Measurements from ENCODE around the gene FHL3. TPM values are rescaled to one million over a fixed set of nuclear protein-coding genes. Genes with fewer than 3 reads are reported as not detected.

FHL3 gene
- total and polyA plus RNA-seq, 9 of the 15 experiments (the other 6 are each of a cell fraction or from before 2014, with no cell fraction given) = 6.1 to 144 (median 34.1) TPM

DNA sequence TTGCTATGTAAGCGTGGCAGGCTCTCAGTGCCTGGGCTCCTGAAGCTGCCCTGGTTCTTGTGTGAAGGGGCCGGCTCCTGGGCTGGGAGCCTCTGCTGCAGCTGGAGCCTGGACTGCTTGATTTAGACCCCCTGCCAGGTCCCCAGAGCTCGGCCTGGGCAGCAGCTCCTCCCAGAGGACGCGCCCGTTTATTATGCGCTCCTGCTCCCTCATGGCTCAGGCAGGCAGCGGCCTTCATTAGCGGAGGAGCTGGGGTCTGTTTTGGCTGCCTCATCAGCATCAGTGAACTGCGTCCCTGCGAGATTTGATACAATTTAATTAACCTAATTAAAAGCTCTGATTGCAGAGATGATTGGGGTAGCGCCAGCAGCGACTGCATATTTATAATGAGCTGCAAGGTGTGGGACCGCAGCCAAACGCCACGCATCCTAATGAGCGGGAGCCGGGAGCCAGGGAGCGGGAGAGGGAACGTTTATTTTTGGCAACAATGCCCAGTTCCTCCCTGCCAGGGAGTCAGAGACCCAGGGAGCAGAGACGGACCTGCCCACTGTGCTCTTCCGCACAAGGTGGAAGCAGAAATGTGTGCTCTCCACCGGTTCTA lies 23.9 kb upstream of the FHL3 start:
- Histone ChIP-seq H3K4me2 (ENCODE audit: insufficient read depth, low read length) (no peak overlapping the region), H3K9ac (ENCODE audit: insufficient read depth in 1 of 2, low read depth in 2 of 2, low read length in 2 of 2) (peak overlapping the region in 1 of 2 experiments; percentile 8; a peak in 1 of 4 replicates), H3K4me1 (replicated peaks in 1 of 2; ENCODE audit: control insufficient read depth in 2 of 2, insufficient read depth in 2 of 2, low read length in 2 of 2) (peaks cover 10 to 34% of the 10 kb centered on the region in 2 experiments; a peak in 4 of 5 replicates), H3K27me3 (ENCODE audit: control insufficient read depth in 2 of 2, insufficient read depth in 2 of 2, low read length in 2 of 2) (no peaks in the 10 kb centered on the region), H3K9me3 (replicated peaks; ENCODE audit: control insufficient read depth, insufficient read depth, low read depth, low read length) (no peaks in the 10 kb centered on the region), H3K9me1 (ENCODE audit: control insufficient read depth, insufficient read depth, low read length) (no peaks in the 10 kb centered on the region), H3K4me3 (no peak overlapping the region), H2AFZ (ENCODE audit: low read depth, low read length) (no peak overlapping the region), H3K79me2 (ENCODE audit: control insufficient read depth, insufficient read depth, low read length) (no peaks in the 10 kb centered on the region), H3K27ac (ENCODE audit: extremely low read depth, low read depth, low read length) (no peak overlapping the region), H3K36me3 (ENCODE audit: control insufficient read depth, insufficient read depth, low read length) (peaks cover 33% of the 10 kb centered on the region), H4K20me1 (replicated peaks; ENCODE audit: control insufficient read depth, insufficient read depth, low read length) (peaks cover 21% of the 10 kb centered on the region)
- FAIRE-seq = no peak
- ChIA-PET POLR2A (interaction anchor here (0.6 to 4.0 kb wide), 7 partner anchors 8 to 380 kb away, joined by 3 to 43 read pairs (median 6); partner anchors contain the start of gene UTP11), CTCF (ENCODE audit: low intra/inter-chr PET ratio) (no interaction called here)
- no TSS peak for BruUV-seq (replicated peaks)
- 58% methylated on average over 23 of the region's 23 CpGs for WGBS (ENCODE audit: insufficient coverage, low coverage, missing lambda C conversion rate)
- peak; percentile 54 for ATAC-seq
- intact Hi-C loops (cut with micrococcal nuclease) (no loop called here), in situ Hi-C loops (cut with MboI) (loop anchor here (25.0 kb wide), 1 partner anchor 558 kb away; no protein-coding TSS in a partner anchor)
- peak; percentile 44 to 58 (median 52) for DNase-seq (ENCODE audit: extremely low read depth in 1 of 4, low spot score in 3 of 4)
- TF ChIP-seq RAD21 (CRISPR knock-in tag; conservative IDR thresholded peaks at IDR 0.05 in 1 of 2, IDR thresholded peaks at IDR 0.05 in 1 of 2) (peak in 1 of 2 experiments; percentile 20; a peak in 1 of 4 replicates), KAT2B (IDR thresholded peaks at IDR 0.05; ENCODE audit: low read depth, low read length) (no peak), ZBTB7A (IDR thresholded peaks at IDR 0.05; ENCODE audit: borderline replicate concordance, control insufficient read depth, low read depth, low read length) (0 out of 2 replicates have a peak, but pooled peaks have one; percentile 7), STAG1 (CRISPR knock-in tag; IDR thresholded peaks at IDR 0.05; ENCODE audit: borderline replicate concordance) (0 out of 2 replicates have a peak, but pooled peaks have one; percentile 6), DMBX1 (CRISPR knock-in tag; IDR thresholded peaks at IDR 0.05; ENCODE audit: borderline replicate concordance) (no peak), RBFOX2 (IDR thresholded peaks at IDR 0.05; ENCODE audit: low read depth, low read length) (peak; percentile 39; the same call in 1 of the 2 replicates), POLR2G (IDR thresholded peaks at IDR 0.05; ENCODE audit: low read depth, low read length) (peak; percentile 74), ATF3 (IDR thresholded peaks at IDR 0.05) (peak; percentile 55), ATF3 (CRISPR knock-in tag; conservative IDR thresholded peaks at IDR 0.05) (no peak), ZBTB33 (CRISPR knock-in tag; IDR thresholded peaks at IDR 0.05) (peak; percentile 100)
- TF ChIP-seq, protein P1, sequence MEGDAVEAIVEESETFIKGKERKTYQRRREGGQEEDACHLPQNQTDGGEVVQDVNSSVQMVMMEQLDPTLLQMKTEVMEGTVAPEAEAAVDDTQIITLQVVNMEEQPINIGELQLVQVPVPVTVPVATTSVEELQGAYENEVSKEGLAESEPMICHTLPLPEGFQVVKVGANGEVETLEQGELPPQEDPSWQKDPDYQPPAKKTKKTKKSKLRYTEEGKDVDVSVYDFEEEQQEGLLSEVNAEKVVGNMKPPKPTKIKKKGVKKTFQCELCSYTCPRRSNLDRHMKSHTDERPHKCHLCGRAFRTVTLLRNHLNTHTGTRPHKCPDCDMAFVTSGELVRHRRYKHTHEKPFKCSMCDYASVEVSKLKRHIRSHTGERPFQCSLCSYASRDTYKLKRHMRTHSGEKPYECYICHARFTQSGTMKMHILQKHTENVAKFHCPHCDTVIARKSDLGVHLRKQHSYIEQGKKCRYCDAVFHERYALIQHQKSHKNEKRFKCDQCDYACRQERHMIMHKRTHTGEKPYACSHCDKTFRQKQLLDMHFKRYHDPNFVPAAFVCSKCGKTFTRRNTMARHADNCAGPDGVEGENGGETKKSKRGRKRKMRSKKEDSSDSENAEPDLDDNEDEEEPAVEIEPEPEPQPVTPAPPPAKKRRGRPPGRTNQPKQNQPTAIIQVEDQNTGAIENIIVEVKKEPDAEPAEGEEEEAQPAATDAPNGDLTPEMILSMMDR (IDR thresholded peaks at IDR 0.05 in 2 of 3, conservative IDR thresholded peaks at IDR 0.05 in 1 of 3; ENCODE audit: insufficient read depth in 2 of 3, low read depth in 1 of 3, low read length in 3 of 3) = peak in 2 of 3 experiments; percentile 38 to 75; a peak in 4 of 6 replicates
